GM18519 (cell line): ENCODE measurements around the gene MISP.

Experiments used
- ATAC-seq: cut with Tn5 transposase; IDR thresholded peaks from one replicate; pipeline ENCODE4 v1.9.1; 2021; ENCODE audit warnings: mild to moderate bottlenecking, moderate library complexity; ENCODE audit not compliant: unreplicated experiment, low FRiP score

The MISP gene

GRCh38 chr19:768424-768823 is 17.5 kb downstream of the MISP start:
- no peak for ATAC-seq

- ATAC-seq = no peak
These were observed 18.7 kb downstream of the MISP start for GRCh38 chr19:769616-770015.

GRCh38 chr19:771332-771785 is 20.4 kb downstream of the MISP start:
- ATAC-seq = no peak

GRCh38 chr19:772063-772462 is 21.2 kb downstream of the MISP start:
- ATAC-seq = no peak

DNA sequence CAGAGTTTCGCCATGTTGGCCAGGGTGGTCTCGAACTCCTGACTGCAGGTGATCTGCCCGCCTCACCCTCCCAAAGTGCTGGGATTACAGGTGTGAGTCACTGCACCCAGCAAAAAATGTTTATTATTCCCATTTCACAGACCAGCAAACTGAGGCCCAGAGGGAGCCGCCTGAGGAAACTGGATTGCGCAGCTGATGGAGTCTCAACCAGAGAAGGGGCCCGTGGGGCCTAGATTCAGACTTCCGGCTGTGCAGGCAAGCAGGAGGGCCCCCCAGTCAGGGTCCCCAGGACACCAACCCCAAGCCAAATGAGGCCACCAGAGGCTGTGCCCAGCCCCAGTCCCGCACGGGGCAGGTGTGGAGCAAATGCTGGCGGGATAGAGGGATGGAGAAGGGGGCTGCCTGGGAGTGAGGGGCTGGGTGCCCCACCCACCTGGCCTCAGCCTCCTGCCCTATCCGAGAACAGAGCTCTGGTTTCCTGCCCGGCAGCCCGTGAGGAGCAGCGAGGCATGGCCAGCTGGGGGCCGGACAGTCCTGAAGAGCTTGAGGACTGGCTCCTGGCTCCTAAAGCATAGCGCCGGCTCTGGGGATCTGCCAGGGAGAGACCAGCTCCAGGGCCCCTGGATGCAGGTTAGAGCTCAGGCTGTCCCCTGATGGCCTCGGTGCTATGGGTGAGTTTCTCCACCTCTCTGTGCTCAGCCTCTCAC is 22.0 kb downstream of the MISP start:
- no peak for ATAC-seq

GRCh38 chr19:776549-776948 is 25.6 kb downstream of the MISP start:
- no peak for ATAC-seq

DNA sequence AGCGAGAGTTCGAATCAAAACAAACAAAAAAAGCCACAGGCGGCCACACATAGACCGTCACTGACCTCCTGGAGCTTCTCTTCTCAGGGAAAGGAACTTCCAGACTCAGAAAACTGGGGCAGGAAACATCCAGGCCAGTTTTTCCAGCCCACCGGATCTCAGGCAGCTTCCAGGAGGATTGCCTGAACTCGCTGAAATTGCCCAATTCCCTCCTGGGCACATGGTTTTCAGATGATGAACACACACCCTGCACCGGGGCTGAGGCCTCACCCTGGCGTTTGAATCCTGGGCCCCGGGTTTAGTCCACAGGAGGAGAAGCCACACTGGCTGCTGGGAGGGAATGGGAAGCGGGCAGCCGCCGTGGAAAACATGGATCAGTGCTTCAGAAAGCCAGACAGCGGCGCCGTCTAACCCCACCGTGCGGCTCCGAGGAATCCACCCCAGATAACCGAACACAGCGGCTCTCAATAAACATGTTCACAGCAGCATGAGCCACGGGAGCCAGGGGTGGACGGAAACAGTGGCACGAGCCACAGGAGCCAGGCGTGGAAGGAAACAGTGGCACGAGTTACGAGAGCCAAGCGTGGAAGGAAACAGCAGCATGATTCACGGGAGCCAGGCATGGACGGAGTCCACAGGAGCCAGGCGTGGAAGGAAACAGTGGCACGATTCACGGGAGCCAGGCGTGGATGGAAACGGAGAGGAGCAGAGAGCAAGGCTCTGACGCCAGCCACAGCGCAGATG is 28.2 kb downstream of the MISP start:
- ATAC-seq = no peak

GRCh38 chr19:780935-781334 is 30.0 kb downstream of the MISP start:
- ATAC-seq = no peak

GRCh38 chr19:781800-782184 is 30.9 kb downstream of the MISP start:
- ATAC-seq = no peak

DNA sequence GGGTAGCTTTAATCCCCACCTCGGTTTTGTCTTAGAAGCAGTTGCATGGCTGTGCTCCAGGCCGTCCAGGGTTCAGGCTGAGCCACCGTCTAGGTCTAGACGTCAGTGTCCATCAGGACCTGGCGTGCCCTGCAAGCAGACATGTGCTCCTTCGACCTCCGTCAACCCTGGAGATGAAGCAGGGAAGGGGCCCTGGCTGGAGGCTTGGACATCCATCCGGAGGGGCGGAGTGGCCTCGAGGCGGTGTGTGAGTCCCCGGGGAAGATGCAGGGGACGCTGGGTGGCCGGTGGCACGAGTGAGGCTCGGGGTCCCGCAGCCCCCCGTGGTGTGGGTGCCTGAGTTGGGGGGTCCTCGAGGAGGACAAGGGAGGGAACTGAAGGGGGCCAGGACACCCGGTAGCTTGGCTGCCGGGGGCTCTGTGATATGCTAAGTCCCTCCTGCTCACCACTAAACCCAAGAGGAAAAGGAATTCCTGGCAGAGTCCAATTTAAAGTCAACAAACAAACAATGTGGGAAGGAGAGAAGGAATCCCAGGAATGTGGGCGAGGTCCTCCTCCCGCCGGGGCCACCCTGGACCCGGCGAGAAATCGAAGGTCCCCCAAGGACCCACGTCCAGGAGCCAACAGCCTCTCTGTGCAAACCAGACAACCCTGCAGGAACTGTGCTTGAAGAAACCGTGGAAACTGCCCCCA is 31.4 kb downstream of the MISP start:
- ATAC-seq = no peak

DNA sequence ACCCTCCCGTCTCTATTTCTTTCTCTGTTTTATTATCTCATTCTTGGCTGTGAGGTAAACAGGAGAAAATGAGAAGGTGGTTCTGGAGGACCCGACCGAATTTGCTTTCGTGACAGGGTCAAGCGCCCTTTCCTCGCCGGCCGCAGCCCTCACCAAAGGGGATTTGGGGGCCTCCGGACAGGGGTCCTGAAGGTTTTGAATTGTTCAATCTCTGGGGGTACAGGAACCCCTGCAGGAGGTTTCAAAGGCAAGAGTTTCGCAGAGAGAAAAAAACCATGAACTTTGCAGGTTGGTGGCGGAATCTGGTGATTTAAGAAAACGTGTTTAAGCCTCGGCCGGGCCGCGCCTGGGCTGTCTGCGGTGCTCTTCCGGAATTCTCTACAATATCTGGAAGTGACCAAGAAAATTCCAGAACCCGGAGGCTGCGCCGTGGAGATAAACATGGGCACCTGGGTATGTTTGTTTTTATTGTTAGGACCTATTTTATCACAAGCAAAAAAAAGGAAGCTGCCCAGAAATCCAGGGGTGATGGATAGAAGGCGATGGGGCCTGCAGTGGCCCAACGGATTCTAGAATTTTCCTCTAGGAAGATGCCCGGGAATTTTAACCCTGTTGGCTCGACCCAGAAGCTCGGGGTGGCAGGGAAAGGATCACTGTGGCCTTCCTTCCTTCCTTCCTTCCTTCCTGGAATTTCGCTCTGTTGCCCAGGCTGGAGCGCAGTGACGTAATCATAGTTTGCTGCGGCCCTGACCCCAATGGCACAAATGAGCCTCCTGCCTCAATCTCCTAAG is 32.2 kb downstream of the MISP start:
- no peak for ATAC-seq

GRCh38 chr19:784541-784940 is 33.6 kb downstream of the MISP start:
- ATAC-seq = no peak

DNA sequence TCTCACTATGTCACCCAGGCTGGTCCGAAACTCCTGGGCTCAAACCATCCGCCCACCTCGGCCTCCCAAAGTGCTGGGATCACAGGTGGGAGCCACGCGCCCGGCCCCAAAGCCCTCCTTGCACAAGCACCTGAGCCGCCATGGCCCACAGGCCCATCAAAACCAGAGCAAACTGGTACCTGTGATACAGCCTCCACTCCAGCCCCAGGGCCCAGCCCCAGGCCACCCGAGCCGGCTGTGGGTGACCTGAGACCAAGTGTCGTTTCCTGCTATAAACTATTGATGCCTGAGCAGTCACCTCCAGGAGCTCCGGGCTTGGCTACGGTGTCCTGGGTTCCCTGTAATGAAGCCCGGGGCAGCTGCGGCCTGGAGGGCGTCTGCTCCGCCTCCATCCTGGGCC is 36.6 kb downstream of the MISP start:
- no peak for ATAC-seq

- no peak for ATAC-seq
These were observed 37.7 kb downstream of the MISP start for GRCh38 chr19:788686-788982.

GRCh38 chr19:788983-789700 is 38.2 kb downstream of the MISP start:
- no peak for ATAC-seq

DNA sequence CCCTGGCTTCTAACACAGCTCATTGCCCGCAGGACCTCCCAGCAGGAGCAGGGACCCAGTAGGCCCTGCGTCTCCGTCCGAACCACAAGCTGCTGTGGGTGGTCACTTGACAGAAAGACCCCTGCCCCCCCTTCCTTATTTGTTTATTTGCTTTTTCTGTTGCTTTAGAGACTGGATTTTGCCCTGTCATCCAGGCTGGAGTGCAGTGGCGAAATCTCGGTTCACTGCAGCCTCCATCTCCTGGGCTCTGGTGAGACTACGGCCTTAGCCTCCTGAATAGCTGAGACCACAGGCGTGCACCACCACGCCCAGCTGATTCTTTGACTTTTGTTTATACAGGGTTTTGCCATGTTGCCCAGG is 38.8 kb downstream of the MISP start:
- no peak for ATAC-seq

DNA sequence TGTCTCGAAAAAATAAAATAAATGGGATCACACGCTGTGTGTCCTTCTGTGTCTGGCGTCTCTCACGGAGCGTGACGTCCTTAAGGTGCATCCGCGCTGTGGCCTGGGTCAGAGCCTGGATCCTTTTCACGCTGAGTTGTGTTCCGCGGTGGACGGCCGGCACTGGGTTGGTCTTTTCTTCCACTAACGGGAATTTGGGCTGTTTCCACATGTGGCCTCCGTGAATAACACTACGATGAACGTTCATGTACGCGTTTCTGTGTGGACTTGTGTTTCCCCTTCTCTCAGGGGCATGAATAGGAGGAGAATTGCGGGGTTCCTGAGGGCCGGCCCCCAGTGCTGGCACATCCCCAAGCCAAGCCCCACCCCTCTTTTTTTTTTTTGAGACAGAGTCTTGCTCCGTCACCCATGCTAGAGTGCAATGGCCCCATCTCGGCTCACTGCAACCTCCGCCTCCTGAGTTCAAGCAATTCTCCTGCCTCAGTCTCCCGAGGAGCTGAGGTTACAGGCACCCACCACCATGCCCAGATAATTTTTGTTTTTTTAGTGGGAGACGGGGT is 40.2 kb downstream of the MISP start:
- no peak for ATAC-seq

DNA sequence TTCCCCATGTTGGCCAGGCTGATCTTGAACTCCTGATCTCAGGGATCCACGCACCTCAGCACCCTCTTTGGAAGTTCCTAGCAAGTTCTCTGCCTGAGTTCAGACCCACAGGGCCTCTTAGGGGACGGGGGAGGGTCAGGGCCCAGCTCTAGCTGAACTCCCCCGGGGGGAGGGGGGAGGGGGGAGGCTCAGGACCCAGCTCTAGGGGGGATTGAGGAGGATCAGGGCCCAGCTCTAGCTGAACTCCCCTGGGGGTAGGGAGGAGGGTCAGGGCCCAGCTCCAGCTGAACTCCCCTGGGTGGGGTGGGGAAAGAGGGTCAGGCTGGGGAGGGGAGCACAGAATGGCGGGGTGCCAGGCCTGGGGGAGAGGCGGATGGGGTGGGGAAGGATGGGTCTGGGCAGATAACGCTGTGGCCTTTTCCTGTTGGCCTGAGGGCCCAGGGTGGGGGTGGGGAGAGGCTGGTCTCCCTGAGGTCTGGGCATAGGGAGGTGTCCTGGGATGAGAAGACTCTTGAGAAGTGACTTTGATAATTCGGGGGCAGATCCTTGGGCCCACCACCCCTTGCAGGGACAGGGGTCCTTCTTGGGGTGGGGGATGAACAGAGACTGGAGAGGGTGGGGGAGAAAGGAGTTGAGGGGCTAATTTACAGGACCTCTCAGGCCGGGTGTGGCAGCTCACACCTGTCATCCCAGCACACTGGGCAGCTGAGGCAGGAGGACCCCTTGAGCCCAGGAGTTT is 40.8 kb downstream of the MISP start:
- ATAC-seq = no peak

DNA sequence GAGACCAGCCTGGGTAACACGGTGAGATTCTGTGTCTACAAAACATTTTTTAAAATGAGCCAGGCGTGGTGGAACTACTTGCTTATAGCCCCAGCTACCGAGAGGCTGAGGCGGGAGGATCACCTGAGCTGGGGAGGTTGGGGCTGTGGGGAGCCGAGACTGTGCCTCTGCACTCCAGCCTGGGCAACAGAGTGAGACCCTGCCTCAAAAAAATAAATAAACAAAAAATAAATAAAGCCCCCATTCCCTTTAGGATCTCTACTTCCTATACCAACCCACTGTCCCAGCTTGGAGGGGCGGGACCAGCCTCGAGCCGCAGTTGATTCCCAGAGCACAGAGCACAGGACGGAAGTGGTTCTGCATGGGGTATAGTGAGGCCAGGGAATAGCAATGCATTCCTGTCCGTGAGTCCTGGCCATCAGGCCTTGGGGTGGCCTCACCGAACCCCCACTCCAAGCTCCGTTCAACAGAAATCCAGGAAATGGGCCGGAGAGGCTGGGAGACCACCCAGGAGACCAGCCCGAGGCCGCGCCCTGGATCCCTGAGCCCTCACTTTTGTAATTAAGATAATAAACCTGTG is 41.5 kb downstream of the MISP start:
- no peak for ATAC-seq
